ENCODE measurements around the gene CNOT6L.

Gene CNOT6L

DNA sequence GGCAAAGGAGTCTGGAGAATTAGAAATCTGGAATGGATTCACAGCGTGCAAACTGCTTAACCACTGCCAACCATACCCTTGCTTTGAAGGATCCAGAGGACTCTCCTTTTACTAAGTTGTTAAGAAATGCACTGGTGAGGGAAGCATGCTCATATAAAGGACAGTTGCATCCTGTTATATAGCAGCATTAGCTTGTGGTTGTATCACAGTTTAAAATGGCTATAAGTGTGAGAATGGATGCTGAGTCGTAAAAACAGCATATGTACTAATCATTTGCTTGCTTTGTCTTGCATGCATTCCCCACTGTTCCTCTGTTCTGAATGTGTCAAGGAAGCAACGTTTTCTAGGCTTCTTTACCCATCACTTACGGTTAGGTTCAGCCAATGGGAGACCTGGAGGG, 112.5 kb downstream of the CNOT6L start:
- DNase-seq = no peak

DNA sequence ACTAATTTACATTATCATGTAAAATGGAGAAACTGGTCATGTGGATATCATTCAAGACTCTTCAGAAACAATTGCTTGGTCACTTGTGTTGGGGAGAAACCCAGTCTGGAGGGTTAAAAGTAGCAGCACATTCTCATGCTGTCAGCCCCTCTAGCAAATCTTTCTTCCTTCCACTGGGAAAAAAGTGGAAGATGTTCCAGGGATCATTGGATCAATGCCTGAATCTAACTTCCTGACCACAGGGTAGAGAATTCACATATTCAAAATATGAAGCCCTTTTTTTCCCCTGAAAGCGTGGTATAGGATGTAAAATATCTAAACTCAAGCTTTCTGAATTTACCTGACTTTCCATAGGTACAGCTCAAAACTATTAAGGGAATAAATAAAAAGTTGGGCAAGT, 115.5 kb downstream of the CNOT6L start:
- no peak for DNase-seq

DNA sequence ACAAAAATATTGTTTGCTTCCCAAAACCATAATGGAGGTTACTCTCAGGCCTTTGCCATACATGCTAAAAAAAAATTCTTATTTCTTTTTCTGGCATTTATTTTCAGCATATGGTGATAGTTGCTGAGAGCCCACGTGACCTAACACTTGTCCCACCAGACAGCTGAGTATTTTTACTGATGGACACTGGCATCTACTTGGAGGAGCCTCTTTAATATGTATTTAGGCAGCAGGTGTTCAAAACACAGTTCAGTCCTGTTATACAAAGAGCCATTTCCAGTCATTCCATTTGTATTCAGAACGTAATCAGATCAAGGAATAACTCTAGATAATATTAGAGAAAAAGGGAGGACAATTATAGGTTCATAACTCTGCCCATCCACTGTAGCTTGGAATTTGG, 118.0 kb downstream of the CNOT6L start:
- no peak for DNase-seq

DNA sequence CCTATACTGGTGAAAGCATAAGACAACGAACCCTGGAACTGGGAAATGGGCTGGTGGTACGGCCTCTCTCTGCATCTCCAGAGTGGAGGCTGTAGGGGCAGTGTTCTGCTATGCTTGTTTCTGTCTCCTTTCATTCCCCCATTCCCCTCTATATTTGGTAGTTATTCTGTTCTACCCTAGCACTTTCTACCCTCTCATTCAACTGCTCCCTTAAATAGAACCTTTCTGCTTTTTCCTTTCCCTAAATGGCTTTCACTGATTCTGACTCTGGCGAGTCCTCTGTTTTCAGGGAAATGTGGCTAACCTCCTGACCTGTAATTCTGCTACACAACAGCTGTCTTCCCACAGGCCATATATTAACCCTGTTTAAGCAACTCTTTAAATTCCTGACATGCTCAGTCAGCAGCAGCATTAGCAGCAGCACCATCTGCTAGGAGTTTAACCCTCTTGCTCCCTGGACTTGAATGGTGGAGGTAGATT, 119.4 kb downstream of the CNOT6L start:
- peak; percentile 87 for DNase-seq

DNA sequence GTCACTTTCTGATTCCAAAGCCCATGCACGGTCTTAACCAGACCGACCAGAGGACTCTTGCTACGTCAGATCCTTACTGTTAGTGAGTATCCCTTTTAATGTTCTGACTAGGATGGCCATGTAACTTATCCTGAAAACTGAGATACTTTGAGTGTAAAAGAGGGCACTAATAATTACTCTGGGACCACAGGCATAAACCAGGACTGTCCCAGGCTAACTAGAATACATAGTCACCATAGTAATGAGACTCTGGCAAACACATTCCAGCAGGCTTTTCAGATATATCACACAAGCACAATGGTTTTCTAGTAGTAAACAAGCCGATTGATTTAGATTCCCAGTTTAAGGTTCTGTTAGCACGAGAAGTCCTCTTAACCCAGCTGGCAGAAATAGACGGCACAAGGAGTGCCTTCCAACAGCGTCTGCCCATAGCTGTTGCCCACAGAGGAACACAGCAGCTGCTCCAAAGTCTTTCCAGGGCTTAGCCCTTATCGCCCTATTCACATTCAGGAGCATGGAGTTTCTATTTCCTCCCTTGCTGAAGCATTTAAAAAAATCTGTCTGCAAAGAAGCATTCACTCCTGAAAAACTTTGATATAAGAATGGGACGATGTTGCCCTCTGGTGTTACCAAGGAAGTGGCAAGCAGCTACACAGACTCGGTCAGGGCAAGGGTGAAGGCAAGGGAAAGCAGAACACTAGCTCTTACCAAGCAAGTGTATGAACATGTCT, 121.1 kb downstream of the CNOT6L start:
- peak; percentile 35 for DNase-seq

DNA sequence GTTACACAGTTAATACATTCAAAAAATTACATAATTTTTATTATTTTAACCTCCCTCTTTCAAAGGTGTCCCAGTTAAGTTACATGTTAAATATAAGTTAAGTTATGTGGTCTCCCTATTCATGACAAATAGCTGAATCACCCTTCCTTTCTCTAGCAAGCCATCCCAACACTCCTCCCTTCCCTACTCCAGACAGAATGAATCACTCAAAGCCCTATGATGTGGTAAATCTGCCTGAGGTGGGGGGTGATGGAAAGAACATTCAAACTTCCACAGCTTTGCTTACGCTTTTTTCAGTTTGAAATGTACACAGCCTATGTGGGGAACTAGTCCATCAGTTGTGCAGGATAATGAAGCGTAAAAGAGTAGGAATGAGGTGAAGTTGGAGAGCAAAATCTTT, 123.4 kb downstream of the CNOT6L start:
- DNase-seq = no peak

DNA sequence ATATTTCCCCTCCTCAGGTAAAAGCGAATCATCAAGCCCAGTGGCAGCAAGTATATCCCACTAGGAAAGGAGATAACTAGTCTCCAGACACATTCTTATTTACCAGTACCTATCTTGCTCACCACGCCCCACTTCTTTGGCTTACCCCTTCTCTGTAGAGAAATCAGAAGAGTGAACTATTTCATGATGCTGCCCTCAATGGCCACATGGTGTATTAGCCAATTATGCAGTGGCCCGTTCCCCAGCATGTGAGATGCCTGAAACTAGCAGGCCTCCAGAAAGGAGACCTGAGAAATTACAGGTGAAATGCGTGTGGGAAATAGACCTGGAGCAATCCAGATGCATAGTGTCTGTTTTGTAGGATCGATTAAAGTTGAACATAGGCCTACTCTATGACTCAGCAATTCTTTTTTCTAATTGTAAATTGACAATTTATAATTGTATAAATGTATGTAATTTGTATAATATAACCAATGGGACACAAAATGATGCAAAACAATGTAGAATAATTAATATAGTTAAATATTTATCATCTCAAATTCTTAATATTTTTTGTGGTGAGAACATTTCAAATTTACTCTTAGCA, 126.2 kb downstream of the CNOT6L start:
- DNase-seq = no peak

GRCh38 chr4:77681792-77682191, 137.4 kb downstream of the CNOT6L start:
- DNase-seq = no peak

DNA sequence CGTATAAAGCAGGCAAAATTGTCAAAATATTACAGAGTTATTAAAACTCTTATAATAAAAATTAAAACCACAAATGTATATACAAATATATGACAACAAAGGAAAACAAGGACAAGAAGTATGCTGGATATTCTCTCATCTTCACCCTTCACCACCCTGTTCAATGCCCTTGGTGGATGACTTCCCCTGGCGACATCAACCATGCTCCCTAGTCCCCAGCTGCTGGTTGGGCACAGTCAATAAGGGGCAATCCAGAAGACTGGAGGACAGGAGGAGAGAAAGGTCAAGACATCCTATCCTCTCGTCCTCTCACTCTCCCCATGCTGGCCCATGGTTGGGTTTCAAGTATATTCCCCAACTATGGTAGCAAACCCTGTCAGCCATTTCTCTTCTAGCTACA, 142.3 kb downstream of the CNOT6L start:
- no peak for DNase-seq

GRCh38 chr4:77671051-77671450, 148.1 kb downstream of the CNOT6L start:
- DNase-seq = no peak

DNA sequence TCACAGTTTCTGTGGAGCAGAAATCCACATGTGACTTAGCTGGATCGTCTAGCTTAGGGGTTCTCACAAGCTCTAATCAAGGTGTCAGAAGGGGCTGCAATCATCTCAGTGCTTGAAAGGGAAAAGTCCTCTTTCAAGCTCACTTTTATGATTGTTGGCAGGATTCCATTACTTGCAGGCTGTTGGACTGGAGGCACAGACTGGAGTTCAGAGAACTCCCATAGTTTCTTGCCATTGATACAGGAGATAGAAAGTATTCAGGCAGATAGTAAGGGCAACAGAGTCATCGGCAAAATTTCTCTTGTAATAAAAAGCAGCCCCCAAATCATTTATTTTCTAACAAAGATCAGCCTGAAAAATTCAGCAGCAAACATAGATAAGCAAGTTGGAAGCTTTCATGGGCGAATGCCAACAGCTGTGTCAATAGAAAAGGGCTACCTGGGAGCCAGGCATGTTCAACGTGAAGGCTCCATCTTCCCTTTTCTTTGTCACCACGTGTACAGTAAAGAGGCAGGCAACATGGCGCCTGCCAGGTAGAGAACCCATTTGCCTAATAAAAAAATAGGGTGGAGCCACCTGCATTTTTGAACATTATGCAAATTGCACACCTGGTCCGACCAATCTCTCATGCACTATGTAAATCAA, 149.1 kb downstream of the CNOT6L start:
- peak; percentile 75 for DNase-seq

- DNase-seq = no peak
Measured at GRCh38 chr4:77665381-77666069, 153.6 kb downstream of the CNOT6L start.
